H7 (cell line): ENCODE results near the gene CHSY1. TPM values are rescaled to one million over a fixed set of nuclear protein-coding genes. Genes with fewer than 3 reads are reported as not detected.
A peak's percentile ranks its signal among the peaks of the same experiment; 100 is the strongest.

Experiments
- DNase-seq: peaks from one replicate; pipeline ENCODE4 v3.0.0; 2012
- H3K27me3 ChIP-seq: 2 replicates; pipeline ENCODE4 v1.6.0; 2011; ENCODE audit warnings: mild to moderate bottlenecking, low read length; ENCODE audit not compliant: control insufficient read depth, insufficient read depth
- H3K36me3 ChIP-seq: replicated peaks from 2 replicates; pipeline ENCODE4 v1.5.1; 2011; ENCODE audit warnings: low read length; ENCODE audit not compliant: control insufficient read depth, insufficient read depth
- H3K4me3 ChIP-seq: 2 replicates; pipeline ENCODE4 v1.5.1; 2011; ENCODE audit warnings: low read depth, mild to moderate bottlenecking, control low read depth, low read length, moderate library complexity; ENCODE audit not compliant: insufficient read depth
- total RNA-seq: library from RNA; depleted of rRNA; stranded (reverse); fragments of >200 nt; shearing (Covaris generic); gene quantifications from 2 replicates; pipeline ENCODE4 v1.2.3, GENCODE V29; 2014

The CHSY1 gene
- total RNA-seq, 1 experiment from 2014 or later = 45.8 TPM

DNA sequence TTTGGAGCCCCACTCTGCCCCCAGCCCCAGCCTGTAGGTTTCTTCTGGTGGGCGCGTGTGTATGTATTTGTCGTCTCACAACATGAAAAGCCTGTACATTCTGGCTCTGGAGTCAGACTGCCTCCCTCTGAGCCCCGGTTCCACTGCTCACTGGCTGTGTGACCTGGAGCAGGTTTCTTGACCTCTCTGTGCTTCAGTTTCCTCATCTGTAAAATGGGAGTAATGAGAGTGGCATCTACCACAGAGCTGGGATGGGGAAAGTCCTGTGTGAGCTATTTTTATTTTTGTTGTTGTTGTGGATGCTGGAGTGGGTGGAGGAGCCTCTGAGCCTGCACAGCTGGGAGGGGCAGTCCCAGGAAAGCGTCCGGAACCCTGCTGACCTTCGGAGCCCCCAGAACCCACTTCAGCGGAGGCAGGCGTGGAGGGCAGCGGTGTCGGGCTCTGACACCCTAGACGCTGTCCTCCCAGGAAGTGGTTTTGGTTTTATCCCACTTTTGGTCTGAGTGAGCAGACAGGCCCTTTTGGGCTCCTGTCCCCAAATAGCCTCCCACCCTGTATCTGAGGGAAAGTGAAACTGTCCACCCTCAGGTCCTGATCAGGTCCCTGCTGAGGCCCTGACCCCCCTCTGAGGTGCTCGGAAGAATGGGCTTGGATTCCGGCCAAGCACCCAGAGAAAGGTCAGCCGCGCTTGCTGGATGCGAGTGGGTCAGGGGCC is 103.5 kb downstream of the CHSY1 start:
- Histone ChIP-seq H3K36me3 (no peaks in the 10 kb centered on the region), H3K4me3 (no peak overlapping the region), H3K27me3 (no peaks in the 10 kb centered on the region)
- no peak for DNase-seq

DNA sequence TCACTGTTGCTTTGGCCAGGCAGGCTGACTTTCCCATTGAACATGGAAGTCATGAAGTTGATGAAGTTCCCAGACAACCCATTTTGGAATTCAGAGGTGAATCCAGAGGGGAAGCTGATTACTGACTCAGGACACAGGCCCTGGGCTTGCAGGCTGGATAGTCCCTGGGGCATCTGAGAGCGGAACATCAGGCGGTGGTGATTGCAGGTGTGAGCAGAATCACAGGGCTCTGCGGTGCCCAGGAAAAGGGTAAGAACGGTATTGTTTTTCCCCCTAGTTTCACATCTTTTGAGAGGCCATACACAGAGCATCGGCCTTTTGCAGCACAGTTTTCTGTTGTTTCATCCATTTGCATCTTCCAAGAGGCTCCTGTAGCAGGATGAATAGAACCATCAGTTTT is 104.7 kb downstream of the CHSY1 start:
- Histone ChIP-seq H3K4me3 (no peak overlapping the region), H3K27me3 (no peaks in the 10 kb centered on the region), H3K36me3 (no peaks in the 10 kb centered on the region)
- no peak for DNase-seq

DNA sequence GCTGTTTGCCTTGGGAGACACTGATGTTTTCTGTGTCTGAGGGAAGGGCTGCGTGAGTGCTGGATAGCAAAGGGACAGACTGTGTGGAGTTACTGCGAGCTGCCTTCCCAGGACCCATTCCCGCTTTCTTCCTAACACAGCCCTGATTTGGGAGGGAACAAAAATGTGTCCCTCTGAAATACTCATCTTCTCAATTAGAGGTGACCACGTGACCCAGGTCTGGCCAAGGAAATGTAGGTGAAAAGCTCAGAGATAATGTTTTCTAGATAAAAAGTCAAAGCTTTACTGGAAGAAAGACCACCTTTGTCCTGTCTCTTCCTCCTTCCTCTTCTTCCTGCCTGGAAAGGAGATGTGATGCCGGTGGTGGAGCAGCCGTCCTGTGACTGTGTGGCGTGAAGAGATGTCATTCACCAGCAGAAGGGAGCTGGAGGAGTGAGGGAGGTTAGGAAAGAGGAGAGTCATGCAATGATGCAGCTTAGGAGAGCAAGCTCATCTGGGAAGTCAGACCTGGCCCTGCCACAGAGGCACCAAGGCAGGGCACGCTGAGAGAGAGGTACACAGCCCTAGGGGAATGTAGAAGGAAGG is 105.6 kb downstream of the CHSY1 start:
- DNase-seq = no peak
- Histone ChIP-seq H3K27me3 (no peaks in the 10 kb centered on the region), H3K36me3 (no peaks in the 10 kb centered on the region), H3K4me3 (no peak overlapping the region)

DNA sequence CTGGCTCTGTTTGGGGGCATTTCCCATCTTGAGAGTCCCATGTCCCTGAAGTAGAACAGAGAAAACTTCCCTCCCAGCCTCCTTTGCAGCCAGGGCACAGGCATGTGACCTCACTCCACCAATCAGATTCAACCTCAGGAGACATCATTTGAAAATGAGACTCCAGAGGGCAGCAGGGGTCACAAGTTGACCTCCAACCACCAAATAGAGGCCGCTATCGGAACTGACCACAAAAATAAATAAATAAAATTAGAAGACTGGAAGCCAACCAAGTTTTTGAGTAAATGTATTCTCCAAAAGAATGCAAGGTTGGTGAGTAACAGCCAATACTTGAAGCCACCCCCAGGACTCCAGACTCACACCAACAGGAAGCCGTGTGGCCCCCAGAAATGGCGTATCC is 106.5 kb downstream of the CHSY1 start:
- H3K27me3 ChIP-seq = no peaks in the 10 kb centered on the region
- no peak for DNase-seq
- no peak overlapping the region for H3K4me3 ChIP-seq
- no peaks in the 10 kb centered on the region for H3K36me3 ChIP-seq

DNA sequence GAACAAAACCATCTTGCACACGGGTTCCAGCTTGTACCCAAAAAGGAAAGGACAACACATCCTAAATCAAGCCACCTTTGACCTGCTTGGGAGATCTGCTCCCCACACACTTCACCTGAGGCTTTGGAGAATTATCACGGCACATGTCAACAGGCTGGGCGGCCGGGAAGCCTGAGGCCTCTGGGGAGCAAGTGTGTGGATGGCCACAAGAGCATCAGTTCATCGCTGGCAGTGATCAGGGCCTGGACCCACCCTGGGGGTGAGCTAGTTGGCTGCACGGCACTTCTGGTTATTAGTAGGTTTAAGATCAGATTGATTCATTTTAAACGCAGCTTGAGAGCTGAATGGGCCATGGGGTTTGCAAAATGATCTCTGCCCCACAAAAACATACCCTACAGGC is 108.5 kb downstream of the CHSY1 start:
- no peaks in the 10 kb centered on the region for H3K36me3 ChIP-seq
- H3K27me3 ChIP-seq = no peaks in the 10 kb centered on the region
- no peak for DNase-seq
- H3K4me3 ChIP-seq = no peak overlapping the region

DNA sequence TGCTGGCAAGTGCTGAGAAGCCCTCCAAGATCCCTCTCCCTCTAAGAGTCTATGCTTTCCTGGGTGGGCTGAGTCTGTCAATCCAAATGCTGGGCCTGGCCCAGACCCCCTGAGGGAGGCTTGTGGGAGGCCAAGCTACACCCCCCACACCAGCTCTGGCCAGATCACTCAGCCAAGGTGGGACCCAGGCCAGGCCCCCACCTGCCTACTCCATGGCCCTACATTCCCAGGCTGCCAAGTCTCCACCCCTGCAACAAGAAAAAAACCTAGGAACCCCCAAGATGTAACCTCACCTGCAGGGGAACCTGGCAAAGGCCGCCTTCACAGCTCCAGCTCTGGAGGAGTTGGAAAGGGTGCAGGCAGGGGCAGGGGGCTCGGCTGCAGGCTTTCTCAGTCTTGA is 109.1 kb downstream of the CHSY1 start:
- DNase-seq = no peak
- Histone ChIP-seq H3K4me3 (no peak overlapping the region), H3K36me3 (no peaks in the 10 kb centered on the region), H3K27me3 (no peaks in the 10 kb centered on the region)

DNA sequence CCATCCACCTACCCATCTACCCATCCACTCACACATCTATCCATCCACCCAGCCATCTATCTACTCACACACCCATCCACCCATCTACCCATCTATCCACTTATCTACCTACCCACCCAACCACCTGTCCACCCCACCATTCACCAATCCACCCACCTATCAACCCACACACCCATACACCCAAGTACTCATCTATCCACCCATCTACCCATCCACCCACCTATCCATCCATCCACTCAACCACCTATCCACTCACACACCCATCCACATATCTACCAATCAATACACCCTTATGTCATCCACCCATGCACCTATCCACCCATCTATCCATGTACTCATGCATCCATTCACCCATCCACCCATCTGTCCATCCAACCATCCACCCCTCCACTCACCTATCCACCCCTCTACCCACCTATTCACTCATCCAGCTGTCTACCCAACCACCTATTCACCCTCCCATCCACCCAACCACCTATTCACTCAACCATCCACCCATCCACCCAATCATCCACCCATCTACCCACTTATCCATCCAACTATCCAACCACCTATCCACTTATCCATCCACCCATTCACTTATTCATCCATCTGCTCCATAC is 109.8 kb downstream of the CHSY1 start:
- no peak for DNase-seq
- H3K27me3 ChIP-seq = no peaks in the 10 kb centered on the region
- no peaks in the 10 kb centered on the region for H3K36me3 ChIP-seq
- H3K4me3 ChIP-seq = no peak overlapping the region

DNA sequence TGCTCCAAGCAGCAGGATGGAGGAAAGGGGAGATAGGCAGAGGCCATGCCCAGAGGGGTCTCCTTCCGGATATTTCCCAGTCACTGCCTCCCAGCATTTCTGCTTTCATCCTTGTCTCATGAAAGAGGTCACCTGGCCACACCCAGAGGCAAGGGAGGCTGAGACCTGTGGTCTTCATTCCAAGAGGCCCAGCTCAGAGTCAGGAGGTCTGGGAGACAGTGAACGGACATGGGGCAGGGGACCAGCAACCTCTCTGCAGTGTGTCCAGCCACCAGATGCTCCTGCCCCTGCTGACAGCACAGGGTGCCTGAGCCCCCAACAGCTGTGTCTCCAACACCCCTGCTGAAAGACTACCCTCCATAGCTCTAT is 111.2 kb downstream of the CHSY1 start:
- no peak overlapping the region for H3K4me3 ChIP-seq
- no peaks in the 10 kb centered on the region for H3K27me3 ChIP-seq
- DNase-seq = no peak
- H3K36me3 ChIP-seq = no peaks in the 10 kb centered on the region

DNA sequence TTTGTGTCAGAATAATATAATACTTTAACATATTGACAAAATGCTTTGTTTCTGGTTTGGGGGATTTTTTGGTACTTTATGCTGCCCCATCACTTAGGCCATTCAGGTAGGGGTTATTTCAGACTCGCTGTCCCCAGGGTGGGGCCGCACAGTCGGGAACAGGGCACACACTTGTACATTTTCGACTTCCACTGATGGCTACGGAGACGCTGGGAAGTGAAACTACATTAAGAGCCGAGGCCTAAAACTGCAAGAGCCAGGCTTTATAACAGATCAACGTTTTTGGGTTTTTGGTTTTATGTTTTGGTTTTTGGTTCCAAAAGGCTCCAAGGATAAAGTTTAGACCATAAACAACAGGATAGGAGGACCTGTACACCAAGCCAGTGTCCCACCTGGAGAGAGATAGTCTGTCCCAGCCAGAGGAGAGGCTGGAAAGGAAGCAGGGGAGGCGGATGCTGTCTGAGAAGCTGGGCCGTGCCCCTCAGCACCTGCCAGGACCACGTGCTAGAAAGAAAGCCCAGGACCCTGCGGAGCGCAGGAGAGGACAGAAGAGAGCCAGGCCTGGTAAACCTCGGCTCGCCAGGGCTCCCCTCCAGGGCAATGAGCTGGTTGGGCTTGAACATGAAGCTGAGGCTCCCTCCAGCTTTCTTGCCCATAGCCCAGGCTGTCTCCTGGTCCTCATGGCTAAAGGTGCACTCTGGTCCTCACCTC is 111.7 kb downstream of the CHSY1 start:
- Histone ChIP-seq H3K36me3 (no peaks in the 10 kb centered on the region), H3K27me3 (no peaks in the 10 kb centered on the region), H3K4me3 (no peak overlapping the region)
- DNase-seq = no peak

DNA sequence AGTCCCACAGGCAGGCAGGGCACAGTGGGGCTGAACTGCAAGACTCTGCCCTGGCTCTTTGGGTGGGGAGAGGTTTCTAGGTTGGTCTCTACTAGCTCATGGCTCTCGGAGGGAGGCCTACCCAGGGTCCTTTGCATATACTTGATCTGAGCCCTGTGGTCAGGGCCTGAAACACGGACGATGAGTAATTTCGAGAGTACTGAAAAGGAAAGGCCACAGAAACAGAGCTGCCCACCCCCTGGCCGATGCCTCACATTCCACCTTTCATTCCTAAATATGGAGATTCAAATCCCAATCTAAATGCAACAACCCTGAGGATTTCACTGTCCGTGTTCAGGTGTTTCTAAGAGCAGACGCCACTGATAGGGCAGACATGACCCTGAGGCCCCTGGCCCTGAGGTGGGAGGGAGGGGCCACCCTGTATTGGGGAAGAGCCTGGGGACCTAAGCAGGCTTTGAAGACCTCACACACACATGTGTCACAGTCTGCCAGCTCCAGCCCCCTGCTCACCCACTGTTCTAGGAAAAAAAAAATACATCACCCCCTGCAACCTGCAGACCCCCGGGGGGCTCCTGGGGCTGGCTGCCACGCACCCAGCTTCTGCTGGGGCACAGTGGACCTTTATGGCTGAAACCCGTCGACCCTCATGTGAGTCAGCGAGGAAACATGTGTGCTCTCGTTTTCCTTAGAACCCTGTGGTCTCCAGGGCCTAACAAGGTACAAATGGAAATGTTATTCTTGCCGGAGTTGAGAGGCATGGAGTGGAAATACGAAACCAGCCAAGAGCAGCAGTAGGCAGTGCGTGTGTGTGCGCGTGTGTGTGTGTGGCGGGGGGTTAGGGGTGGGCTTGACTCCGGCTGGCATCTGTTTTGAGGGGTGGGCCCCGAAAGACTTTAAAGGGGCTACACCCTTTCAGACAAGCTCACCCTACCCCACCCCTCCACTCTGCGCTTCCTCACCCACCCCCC is 112.7 kb downstream of the CHSY1 start:
- Histone ChIP-seq H3K27me3 (no peaks in the 10 kb centered on the region), H3K4me3 (no peak overlapping the region), H3K36me3 (no peaks in the 10 kb centered on the region)
- no peak for DNase-seq

DNA sequence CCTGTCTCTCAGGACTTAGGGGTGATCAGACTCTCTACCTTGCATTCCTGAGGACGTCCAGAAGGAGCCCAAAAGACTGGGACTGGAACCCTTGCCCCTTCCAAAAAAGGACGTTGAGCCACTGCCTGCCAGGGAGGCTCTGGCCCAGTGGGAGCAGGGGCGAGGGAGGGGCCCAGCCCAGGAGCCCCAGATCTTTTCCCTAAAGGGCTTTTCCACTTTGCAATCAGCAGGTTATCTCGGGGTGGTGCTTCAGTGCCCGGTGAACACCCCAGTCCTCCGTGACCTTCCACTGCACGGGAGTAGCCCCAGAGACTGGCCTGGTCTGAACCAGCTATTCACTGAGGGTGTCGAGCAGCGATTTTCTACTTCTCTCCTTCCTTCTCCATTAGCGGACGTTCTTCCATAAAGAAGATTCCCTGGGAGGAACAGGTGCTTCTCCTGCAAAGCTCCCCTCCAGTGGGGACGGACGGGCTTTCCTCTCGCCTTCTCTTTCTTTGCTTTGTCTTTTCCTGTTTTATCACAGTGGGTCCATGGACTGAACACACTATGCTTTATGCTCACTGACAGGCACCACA is 113.7 kb downstream of the CHSY1 start:
- no peaks in the 10 kb centered on the region for H3K36me3 ChIP-seq
- H3K27me3 ChIP-seq = no peaks in the 10 kb centered on the region
- no peak for DNase-seq
- no peak overlapping the region for H3K4me3 ChIP-seq

DNA sequence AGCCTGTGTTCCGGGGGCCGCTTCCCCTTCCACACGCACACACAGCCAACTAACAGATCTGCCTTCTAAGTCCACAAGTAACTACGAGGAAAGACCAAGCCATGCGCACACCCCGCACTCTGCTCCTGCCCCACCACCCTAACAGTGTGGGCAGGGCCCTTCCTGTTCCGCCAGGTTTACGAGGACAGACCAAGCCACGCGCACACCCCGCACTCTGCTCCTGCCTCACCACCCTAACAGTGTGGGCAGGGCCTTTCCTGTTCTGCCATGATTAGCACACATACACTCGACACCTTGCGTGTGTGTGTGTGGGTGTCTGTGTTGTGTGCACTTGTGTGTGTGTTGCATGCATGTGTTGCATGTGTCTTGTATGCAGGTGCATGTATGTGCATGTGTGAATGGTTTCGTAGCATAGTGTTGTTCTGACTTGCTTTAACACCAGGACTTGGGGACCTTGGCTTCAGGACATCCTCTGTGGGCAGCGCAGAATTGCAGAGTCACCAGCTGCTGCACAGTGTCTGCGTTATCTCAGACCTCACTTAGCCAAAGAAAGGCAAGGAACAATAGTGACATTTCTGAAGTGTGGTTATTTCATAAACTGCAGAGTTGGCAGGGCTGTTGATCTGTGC is 114.4 kb downstream of the CHSY1 start:
- H3K36me3 ChIP-seq = no peaks in the 10 kb centered on the region
- no peak for DNase-seq
- no peaks in the 10 kb centered on the region for H3K27me3 ChIP-seq
- H3K4me3 ChIP-seq = no peak overlapping the region

DNA sequence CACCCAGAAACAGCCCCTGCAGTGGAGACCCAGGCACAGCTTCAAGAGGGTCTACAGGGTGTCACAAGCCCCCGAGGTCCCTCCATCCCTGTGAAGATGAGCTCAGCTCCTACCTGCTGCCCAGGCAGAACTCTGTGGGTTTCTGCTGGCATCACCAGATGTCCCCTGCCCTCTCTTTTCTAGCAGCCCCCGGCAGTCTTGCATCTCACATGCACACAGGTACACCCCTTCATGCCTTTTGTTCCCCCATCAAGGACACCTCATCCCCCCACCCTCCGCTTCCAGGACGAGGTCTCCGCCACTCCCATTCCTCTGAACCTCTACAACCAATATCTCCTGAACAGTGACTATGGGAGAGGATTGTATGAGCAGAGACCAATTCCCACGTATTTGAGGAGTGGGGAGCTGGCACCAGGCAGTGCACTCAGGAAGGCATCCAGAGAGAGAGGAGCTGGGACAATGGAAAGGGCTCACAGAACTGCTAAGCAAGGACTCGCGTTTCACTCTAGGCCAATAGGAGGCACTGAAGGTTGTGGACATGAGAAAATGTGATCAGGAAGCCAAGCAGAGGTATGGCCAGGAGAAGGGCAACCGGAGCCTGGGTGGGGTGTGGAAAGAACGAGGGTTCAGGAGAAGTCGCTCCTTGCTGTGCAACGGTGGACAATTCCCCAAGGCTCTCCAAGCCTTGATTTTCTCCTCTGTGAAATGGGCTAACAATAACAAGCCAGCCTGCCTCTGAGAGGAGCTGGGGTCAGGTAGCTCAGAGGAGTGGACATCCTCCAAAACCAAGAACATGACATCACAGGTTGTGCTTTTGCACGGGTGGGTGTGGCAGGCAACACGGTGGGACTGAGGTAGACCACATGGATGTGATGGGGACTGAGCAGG is 115.2 kb downstream of the CHSY1 start:
- no peak overlapping the region for H3K4me3 ChIP-seq
- peak; percentile 53 for DNase-seq
- H3K36me3 ChIP-seq = no peaks in the 10 kb centered on the region
- H3K27me3 ChIP-seq = no peaks in the 10 kb centered on the region
